Right lobe of liver (tissue), 6 donors: Measurements from ENCODE around the gene TRHDE. TPM values are rescaled to one million over a fixed set of nuclear protein-coding genes. Genes with fewer than 3 reads are reported as not detected.

Source experiments
- ATAC-seq, 4 donors: fragments of 200-7000 bp; cut with Tn5 transposase; one replicate each; pipeline ENCODE4 v1.9.1; 2020; ENCODE audit warnings: mild to moderate bottlenecking in 4 of 4, moderate library complexity in 4 of 4
- DNase-seq, 3 donors: peaks; one replicate each; pipeline ENCODE4 v3.0.0-alpha.2; 2020
- H3K27ac ChIP-seq, 3 donors: fragments of 200-600 bp; one replicate each; pipeline ENCODE4 v1.8.0; 2022
- H3K27me3 ChIP-seq, 2 donors: fragments of 200-600 bp; one replicate each; pipeline ENCODE4 v1.8.0; 2022
- H3K36me3 ChIP-seq, 4 donors: fragments of 200-600 bp; sonication (generic) in 1 of 4; one replicate each; pipeline versions ENCODE4 v1.5.1 to v1.8.0; 2017 to 2022; ENCODE audit warnings: control low read depth in 1 of 4
- H3K4me1 ChIP-seq, 4 donors: fragments of 200-600 bp; sonication (generic) in 1 of 4; one replicate each; pipeline versions ENCODE4 v1.5.1 to v1.8.0; 2017 to 2022; ENCODE audit warnings: control low read depth in 1 of 4
- H3K4me3 ChIP-seq, 3 donors: fragments of 200-600 bp; one replicate each; pipeline ENCODE4 v1.8.0; 2022
- H3K9me3 ChIP-seq, 4 donors: fragments of 200-600 bp; sonication (generic) in 1 of 4; one replicate each; pipeline versions ENCODE4 v1.5.1 to v1.8.0; 2017 to 2022; ENCODE audit warnings: control low read depth in 1 of 4
- POLR2A ChIP-seq: fragments of 450-650 bp; IDR thresholded peaks from one replicate; pipeline ENCODE4 v1.6.1; 2017; ENCODE audit warnings: antibody characterized with exemption, mild to moderate bottlenecking
- WGBS: methylation state at CpG from one replicate; pipeline ENCODE4 v1.1.6; 2018; ENCODE audit warnings: low coverage, low lambda C conversion rate; ENCODE audit not compliant: insufficient coverage; ENCODE audit errors: missing lambda C conversion rate; 5-methylcytosine and 5-hydroxymethylcytosine counted together
- intact Hi-C, 2 donors: fragments of 100-400 bp; cut with DNase I; formaldehyde crosslinking; loops; one replicate each; pipeline versions ENCODE4 v1.11.2 to v1.14.1; 2022
- total RNA-seq, 6 experiments: library from RNA; depleted of rRNA in 2 of 6; stranded (reverse); fragments of >200 nt in 2 of 6; fragmentation: NEBNext Ultra II Directional in 3 of 6; extraction: Animal tissue kit (Norgen Biotek cat#: 25700) in 3 of 6; gene quantifications; one replicate each; pipeline versions ENCODE4 v1.1.0 to v1.2.4, GENCODE V29; 2016 to 2023
- TF ChIP-seq, protein P1 (sequence below), 4 donors: fragments of 200-600 bp in 3 of 4; fragments of 450-650 bp in 1 of 4; IDR thresholded peaks; one replicate each; pipeline versions ENCODE4 v1.5.1 to v1.8.0; 2016 to 2022; ENCODE audit warnings: antibody characterized with exemption in 4 of 4, mild to moderate bottlenecking in 2 of 4
- donor health status: DM: no; HTN: yes; CAD: no.
- donor health status: DM: no; HTN: no; CAD: no.
- donor health status: DM: no; HTN: no; CAD: no.
- donor health status: DM: no; HTN: yes; CAD: no.
- donor health status: DM: no; HTN: yes; CAD: no.

The TRHDE gene
- total RNA-seq, 6 experiments from 2014 or later, result 0.10 to 4.3 (median 0.90) TPM

DNA sequence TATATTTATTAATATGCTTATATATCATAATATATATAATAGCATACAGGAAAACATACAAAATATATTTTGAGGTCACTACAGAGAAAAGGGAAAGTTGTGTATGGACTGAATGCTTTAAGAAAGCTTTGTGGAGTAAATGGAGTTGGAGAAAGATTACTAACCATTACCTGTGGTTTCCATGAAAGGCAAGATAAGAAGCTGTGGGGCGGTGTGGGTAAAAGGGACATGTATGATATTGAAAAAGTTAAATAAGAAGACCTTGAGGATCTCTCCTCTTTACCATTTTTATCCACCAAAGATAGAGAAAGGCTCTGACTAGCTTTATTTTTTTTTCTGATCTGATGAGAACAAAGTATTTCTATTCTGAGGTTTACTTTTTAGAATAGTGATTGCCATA, 404.4 kb downstream of the TRHDE start:
- H3K36me3 ChIP-seq, result no peaks in the 10 kb centered on the region
- no peaks in the 10 kb centered on the region for H3K9me3 ChIP-seq
- no peaks in the 10 kb centered on the region for H3K27me3 ChIP-seq
- H3K4me3 ChIP-seq, result no peak overlapping the region
- 81% methylated on average over 1 of the region's 1 CpG for WGBS
- no peak overlapping the region for H3K27ac ChIP-seq
- peaks cover 0 to 16% (median 2%) of the 10 kb centered on the region in 4 donors for H3K4me1 ChIP-seq
- TF ChIP-seq POLR2A, result no peak
- TF ChIP-seq, protein P1, sequence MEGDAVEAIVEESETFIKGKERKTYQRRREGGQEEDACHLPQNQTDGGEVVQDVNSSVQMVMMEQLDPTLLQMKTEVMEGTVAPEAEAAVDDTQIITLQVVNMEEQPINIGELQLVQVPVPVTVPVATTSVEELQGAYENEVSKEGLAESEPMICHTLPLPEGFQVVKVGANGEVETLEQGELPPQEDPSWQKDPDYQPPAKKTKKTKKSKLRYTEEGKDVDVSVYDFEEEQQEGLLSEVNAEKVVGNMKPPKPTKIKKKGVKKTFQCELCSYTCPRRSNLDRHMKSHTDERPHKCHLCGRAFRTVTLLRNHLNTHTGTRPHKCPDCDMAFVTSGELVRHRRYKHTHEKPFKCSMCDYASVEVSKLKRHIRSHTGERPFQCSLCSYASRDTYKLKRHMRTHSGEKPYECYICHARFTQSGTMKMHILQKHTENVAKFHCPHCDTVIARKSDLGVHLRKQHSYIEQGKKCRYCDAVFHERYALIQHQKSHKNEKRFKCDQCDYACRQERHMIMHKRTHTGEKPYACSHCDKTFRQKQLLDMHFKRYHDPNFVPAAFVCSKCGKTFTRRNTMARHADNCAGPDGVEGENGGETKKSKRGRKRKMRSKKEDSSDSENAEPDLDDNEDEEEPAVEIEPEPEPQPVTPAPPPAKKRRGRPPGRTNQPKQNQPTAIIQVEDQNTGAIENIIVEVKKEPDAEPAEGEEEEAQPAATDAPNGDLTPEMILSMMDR (IDR thresholded peaks at IDR 0.05), result no peak
- DNase-seq (no peak), ATAC-seq (no peak)
- intact Hi-C loops, result no loop called here

DNA sequence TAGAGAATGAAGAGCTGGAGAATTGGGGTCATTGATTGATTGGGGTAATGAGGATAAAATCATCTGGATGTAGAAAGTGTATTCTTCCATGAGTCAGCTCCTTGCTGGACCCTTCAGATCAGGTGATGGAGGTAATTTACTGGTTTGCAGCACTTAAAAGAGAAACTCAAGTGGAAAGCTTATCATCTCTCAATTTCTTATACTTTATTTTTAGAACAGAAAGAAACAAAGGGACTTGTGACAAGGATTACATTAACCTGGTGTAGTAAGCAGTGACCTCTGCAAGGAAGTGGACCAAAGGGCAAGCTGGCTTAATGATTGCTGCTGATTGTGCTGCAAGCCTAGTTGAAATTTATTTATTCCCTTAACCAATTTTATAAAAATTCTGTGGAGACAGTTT, 405.0 kb downstream of the TRHDE start:
- DNase-seq, result peak in 1 of 3 donors; percentile 52
- intact Hi-C loops, result no loop called here
- Histone ChIP-seq H3K4me3 (no peak overlapping the region), H3K27me3 (no peaks in the 10 kb centered on the region), H3K4me1 (peaks cover 0 to 16% (median 2%) of the 10 kb centered on the region in 4 donors), H3K36me3 (no peaks in the 10 kb centered on the region), H3K9me3 (no peaks in the 10 kb centered on the region), H3K27ac (no peak overlapping the region)
- ATAC-seq, result peak; percentile 80 to 91 (median 88)
- TF ChIP-seq, protein P1 (IDR thresholded peaks at IDR 0.05), result no peak
- no peak for TF ChIP-seq POLR2A

DNA sequence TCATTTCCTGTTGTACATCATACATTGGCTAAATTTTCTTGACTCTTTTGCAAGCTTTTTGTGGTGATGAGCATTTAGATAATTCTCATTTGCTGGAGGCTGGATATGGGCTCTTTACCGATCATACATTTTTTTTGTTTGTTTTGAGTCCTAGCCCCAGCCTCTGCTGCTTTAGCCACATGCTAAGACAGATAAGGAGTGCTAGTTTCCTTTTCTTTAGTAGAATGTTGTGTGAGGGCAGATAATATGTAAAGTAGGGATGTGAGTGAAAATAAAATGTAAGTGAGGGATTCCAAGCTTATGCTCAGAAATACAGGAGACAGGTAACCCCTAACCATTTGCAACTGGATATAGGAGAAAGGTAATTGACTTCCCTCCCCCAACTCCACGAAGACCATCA, 405.7 kb downstream of the TRHDE start:
- intact Hi-C loops, result no loop called here

DNA sequence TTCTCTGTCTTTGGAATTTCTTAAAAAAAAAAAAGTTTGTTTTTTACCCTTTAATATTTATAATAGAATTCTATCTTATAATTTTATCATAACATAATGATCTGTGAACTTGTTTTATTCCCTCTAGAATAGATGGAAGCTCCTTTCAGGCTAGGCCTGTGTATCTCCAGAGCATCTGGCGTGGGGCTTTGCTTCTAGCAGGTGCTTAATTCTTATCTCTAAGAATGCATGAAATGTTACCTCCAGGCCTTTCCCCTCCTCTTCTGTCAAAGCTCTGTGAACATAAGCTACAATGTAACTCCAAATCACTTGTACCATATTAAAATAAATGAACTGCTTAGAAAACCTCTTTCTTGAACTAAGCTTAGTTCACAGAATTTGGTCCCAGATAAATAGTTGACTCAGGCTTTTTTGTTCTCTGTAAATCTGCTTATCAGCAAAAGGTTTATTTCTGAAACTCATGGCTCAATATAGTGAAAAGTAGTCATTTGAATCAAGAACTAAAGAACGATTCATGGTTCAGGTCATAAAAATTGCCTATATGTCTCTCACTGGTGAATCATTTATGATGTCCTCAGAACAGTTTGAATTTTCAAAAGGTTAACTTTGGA, 407.1 kb downstream of the TRHDE start:
- intact Hi-C loops, result no loop called here
- TF ChIP-seq, protein P1 (IDR thresholded peaks at IDR 0.05), result no peak
- TF ChIP-seq POLR2A, result no peak
- Histone ChIP-seq H3K4me3 (no peak overlapping the region), H3K27ac (no peak overlapping the region), H3K36me3 (no peaks in the 10 kb centered on the region), H3K27me3 (no peaks in the 10 kb centered on the region), H3K9me3 (no peaks in the 10 kb centered on the region), H3K4me1 (peaks cover 0 to 16% (median 2%) of the 10 kb centered on the region in 4 donors)
- 58% methylated on average over 2 of the region's 2 CpGs for WGBS
- no peak for DNase-seq
- no peak for ATAC-seq

More for the DNA sequence above, 405.7 kb downstream of the TRHDE start:
- H3K36me3 ChIP-seq, result no peaks in the 10 kb centered on the region
- 24% methylated on average over 2 of the region's 2 CpGs for WGBS
- H3K27ac ChIP-seq, result no peak overlapping the region
- no peaks in the 10 kb centered on the region for H3K27me3 ChIP-seq
- TF ChIP-seq, protein P1 (IDR thresholded peaks at IDR 0.05), result no peak
- TF ChIP-seq POLR2A, result no peak
- H3K4me1 ChIP-seq, result peaks cover 0 to 16% (median 2%) of the 10 kb centered on the region in 4 donors
- no peak overlapping the region for H3K4me3 ChIP-seq
- DNase-seq, result no peak
- peak in 1 of 4 donors; percentile 30 for ATAC-seq
- H3K9me3 ChIP-seq, result no peaks in the 10 kb centered on the region

DNA sequence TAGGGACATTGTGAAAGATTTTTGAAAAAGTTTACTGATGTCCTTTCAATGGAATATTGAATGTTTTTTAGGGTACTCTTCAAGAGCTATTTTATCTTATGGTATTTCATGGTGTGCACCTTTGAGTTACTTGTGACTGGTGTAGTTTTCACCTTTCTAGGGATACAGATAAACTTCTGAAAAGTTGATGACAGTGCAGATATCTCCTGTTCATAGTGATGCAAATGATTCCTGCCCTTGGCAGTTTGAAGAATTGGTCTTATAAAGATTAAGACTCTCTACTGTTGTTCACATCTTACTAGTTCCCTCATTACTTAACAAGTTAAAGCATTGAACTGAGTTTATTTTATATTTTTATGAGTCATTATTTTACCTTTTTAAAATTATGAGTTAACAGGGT, 408.9 kb downstream of the TRHDE start:
- no peak for ATAC-seq
- H3K36me3 ChIP-seq, result no peaks in the 10 kb centered on the region
- no peak for TF ChIP-seq POLR2A
- TF ChIP-seq, protein P1 (IDR thresholded peaks at IDR 0.05), result no peak
- H3K27ac ChIP-seq, result no peak overlapping the region
- H3K4me3 ChIP-seq, result no peak overlapping the region
- H3K9me3 ChIP-seq, result no peaks in the 10 kb centered on the region
- no peak for DNase-seq
- intact Hi-C loops, result no loop called here
- peaks cover 0 to 16% (median 2%) of the 10 kb centered on the region in 4 donors for H3K4me1 ChIP-seq
- H3K27me3 ChIP-seq, result no peaks in the 10 kb centered on the region
